Colonic mucosa (tissue), 4 donors: ENCODE data around the gene MRPS21. TPM values are rescaled to one million over a fixed set of nuclear protein-coding genes. Genes with fewer than 3 reads are reported as not detected.
A peak's percentile ranks its signal among the peaks of the same experiment; 100 is the strongest.

Experiments
- DNase-seq: peaks from one replicate; pipeline ENCODE4 v3.0.0-alpha.2; 2020
- H3K27ac ChIP-seq: fragments of 200-600 bp; one replicate; pipeline ENCODE4 v1.8.0; 2021
- H3K27me3 ChIP-seq: fragments of 200-600 bp; one replicate; pipeline ENCODE4 v1.8.0; 2021
- H3K36me3 ChIP-seq: fragments of 200-600 bp; one replicate; pipeline ENCODE4 v1.8.0; 2021
- H3K4me1 ChIP-seq: fragments of 200-600 bp; one replicate; pipeline ENCODE4 v1.8.0; 2021; ENCODE audit warnings: mild to moderate bottlenecking
- H3K4me3 ChIP-seq: fragments of 200-600 bp; one replicate; pipeline ENCODE4 v1.8.0; 2021
- H3K9ac ChIP-seq, 2 donors: one replicate each; pipeline ENCODE4 v1.7.0; 2013; ENCODE audit warnings: control low read depth in 2 of 2, low read depth in 2 of 2, low read length in 2 of 2
- H3K9me3 ChIP-seq: fragments of 200-600 bp; one replicate; pipeline ENCODE4 v1.8.0; 2021
- CTCF ChIP-seq: fragments of 200-600 bp; IDR thresholded peaks from one replicate; pipeline ENCODE4 v1.8.0; 2022; ENCODE audit warnings: antibody characterized with exemption, mild to moderate bottlenecking
- intact Hi-C: fragments of 100-400 bp; cut with DNase I; formaldehyde crosslinking; loops from one replicate; pipeline ENCODE4 v1.14.1; 2022
- total RNA-seq, 2 donors: library from RNA; stranded (reverse); fragmentation: NEBNext Ultra II Directional in 1 of 2; extraction: Animal tissue kit (Norgen Biotek cat#: 25700) in 1 of 2; gene quantifications; one replicate each; pipeline ENCODE4 v1.2.1, GENCODE V29; 2021
- donor health status: healthy.
- donor health status: DM: no; HTN: no; CAD: no.
- donor health status: DM: no; HTN: no; CAD: no.

MRPS21 gene
- total RNA-seq, 2 donors from 2014 or later: 42.7 to 68.6 TPM

DNA sequence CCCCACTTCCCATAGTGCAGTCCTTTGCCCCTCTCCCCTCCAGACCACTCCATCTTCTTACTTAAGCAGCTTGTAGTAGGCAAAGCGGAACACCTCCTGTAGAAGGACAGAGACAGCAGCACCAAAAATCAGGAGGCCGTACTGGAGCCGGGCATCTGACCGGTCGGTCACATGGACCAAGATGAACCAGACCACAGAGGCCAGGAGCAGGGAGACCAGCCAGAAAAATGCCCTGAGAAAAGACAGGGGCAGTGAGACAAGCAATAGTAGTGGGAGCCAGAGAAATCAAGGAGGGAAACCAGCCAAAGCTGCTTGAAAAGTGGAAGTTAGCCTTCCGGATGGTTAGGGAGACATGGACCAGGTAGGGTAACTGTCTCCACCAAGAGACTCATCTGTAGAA, 25.8 kb upstream of the MRPS21 start:
- H3K4me1 ChIP-seq: peaks cover 7% of the 10 kb centered on the region
- H3K36me3 ChIP-seq: peaks cover 9% of the 10 kb centered on the region
- H3K27ac ChIP-seq: peak overlapping the region; percentile 88
- DNase-seq: no peak
- no peaks in the 10 kb centered on the region for H3K9me3 ChIP-seq
- intact Hi-C loops: no loop called here
- no peak for TF ChIP-seq CTCF
- no peaks in the 10 kb centered on the region for H3K27me3 ChIP-seq
- peak overlapping the region; percentile 94 to 96 for H3K9ac ChIP-seq
- H3K4me3 ChIP-seq: peak overlapping the region; percentile 89

DNA sequence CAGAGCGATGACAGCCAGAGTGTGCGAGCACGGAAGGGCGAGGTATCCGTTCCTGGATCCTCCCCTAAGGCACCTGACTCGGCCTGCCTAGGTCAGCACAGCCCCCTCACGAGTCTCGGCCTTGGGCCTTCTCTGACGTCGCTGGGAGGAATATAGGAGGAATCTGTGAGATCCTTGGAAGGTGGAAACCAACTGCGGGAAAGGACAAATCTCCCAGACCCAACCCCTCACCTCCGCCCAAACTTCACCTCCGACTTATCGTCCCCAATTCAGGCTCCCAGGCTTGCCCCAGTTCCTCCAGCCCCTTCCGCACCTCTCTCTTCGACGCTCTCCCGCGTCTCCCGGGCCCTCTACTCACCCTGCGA, 25.3 kb upstream of the MRPS21 start:
- Histone ChIP-seq H3K9me3 (no peaks in the 10 kb centered on the region), H3K4me1 (peaks cover 7% of the 10 kb centered on the region), H3K9ac (peak overlapping the region; percentile 94 to 96), H3K4me3 (peak overlapping the region; percentile 89), H3K27me3 (no peaks in the 10 kb centered on the region), H3K36me3 (peaks cover 9% of the 10 kb centered on the region), H3K27ac (peak overlapping the region; percentile 88)
- intact Hi-C loops: no loop called here
- DNase-seq: peak; percentile 54
- TF ChIP-seq CTCF: no peak

GRCh38 chr1:150268705-150269403, 24.8 kb upstream of the MRPS21 start, which contains the start of gene APH1A:
Gene APH1A (minus strand): TSS chr1:150269016. CDS start chr1:150268810, 206 bp downstream.
- intact Hi-C loops: no loop called here
- TF ChIP-seq CTCF: no peak

DNA sequence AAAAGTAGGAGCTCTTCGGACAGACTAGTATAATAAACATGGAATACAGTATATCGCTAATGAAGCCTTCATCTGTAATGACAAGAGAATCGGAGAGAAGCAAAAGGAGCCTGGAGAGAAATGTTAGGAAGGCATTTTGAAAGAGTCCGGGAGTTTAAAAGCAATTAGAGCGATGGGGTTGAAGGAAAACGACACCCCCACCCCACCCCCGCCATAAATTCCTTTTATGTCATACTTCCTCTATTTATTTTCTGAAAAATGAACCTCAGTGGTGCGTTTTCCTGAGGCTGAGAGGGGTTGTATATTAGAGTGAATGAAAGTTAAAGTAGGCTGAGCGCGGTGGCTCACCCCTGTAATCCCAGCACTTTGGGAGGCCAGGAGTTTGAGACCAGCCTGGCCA, 24.2 kb upstream of the MRPS21 start:
- intact Hi-C loops: no loop called here
- Histone ChIP-seq H3K9ac (peak overlapping the region; percentile 46 to 94), H3K4me3 (peak overlapping the region; percentile 89), H3K4me1 (peaks cover 7% of the 10 kb centered on the region), H3K36me3 (peaks cover 9% of the 10 kb centered on the region), H3K27ac (peak overlapping the region; percentile 88), H3K9me3 (no peaks in the 10 kb centered on the region), H3K27me3 (no peaks in the 10 kb centered on the region)
- no peak for TF ChIP-seq CTCF
- DNase-seq: no peak

More at GRCh38 chr1:150268705-150269403, 24.8 kb upstream of the MRPS21 start, which contains the start of gene APH1A:
- peak; percentile 99 for DNase-seq
- peak within 1 kb of the TSS; percentile 89 for H3K4me3 ChIP-seq
- H3K27ac ChIP-seq: peak within 1 kb of the TSS; percentile 88
- peak within 1 kb of the TSS; percentile 94 to 96 for H3K9ac ChIP-seq
- peaks cover 9% of the 10 kb centered on the region for H3K36me3 ChIP-seq
- no peaks in the 10 kb centered on the region for H3K9me3 ChIP-seq
- H3K4me1 ChIP-seq: peaks cover 7% of the 10 kb centered on the region
- H3K27me3 ChIP-seq: no peaks in the 10 kb centered on the region

DNA sequence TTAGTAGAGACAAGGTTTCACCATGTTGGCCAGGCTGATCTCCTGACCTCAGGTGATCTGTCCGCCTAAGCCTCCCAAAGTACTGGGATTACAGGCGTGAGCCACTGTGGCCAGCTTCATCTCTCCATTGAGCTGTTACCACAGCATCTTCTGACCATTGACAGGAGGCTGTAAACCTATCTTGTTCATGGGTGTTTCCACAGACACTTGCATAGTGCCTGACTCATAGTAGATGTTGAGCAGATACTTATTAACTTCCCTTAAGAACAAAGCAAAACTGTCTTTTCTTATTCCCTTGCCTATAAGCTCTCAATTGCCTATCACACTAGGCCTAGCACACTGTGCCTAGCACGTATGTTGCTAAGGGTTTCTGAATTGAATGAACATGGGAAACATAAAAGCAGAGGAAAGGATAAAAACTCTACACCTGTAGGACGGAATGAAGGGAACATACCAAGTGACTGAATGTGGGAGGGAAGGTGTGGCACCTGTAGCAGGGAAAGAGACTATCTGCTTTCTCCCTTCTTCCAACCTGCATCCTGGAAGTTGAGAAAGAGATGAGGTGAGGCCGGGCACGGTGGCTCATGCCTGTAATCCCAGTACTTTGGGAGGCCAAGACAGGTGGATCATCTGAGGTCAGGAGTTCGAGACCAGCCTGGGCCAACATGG, 22.2 kb upstream of the MRPS21 start:
- no peak for DNase-seq
- peaks cover 7% of the 10 kb centered on the region for H3K4me1 ChIP-seq
- H3K36me3 ChIP-seq: peaks cover 2% of the 10 kb centered on the region
- TF ChIP-seq CTCF: no peak
- H3K4me3 ChIP-seq: no peak overlapping the region
- H3K9ac ChIP-seq: no peak overlapping the region
- no peak overlapping the region for H3K27ac ChIP-seq
- intact Hi-C loops: no loop called here
- H3K27me3 ChIP-seq: no peaks in the 10 kb centered on the region
- H3K9me3 ChIP-seq: no peaks in the 10 kb centered on the region
